ENCODE data around the gene TEX10. TPM values are rescaled to one million over a fixed set of nuclear protein-coding genes. Genes with fewer than 3 reads are reported as not detected.
"Not testable (repeated sequence)": the region's sequence is repeated elsewhere in the genome, so short reads cannot be mapped to it uniquely, and the experiment has no call there.

TEX10 gene
- total RNA-seq, 4 donors from 2014 or later, result 11.8 to 16.7 (median 14.8) TPM

DNA sequence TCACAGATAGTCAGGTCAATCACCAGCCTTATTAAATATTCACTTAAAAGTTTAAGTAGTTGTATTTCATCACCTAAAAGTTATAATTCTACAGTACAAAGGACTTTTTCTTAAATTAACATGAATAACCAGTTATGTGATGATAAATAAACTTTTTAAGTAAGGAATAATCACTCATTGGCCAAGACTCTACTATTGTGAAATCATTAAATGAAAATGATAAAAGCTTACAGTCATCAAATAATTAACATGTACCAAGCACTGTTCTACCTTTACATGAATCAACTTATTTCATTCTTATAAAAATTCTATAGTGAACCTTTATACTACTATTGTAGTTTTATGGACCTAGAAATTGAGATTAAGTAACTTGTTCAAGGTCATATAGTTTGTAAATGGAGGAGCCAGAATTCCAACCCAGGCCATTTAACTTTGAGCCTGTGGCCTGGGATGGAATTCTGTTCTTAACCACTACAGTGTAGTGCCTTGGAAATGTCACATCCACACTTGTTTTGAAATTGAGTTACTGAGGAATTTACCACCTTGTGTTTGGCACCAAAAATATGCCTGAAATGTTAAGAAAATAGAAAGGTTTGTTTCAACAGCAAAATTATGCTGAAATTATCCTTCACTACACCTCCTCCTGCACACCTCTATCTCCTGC lies 41.4 kb upstream of the TEX10 start:
- Histone ChIP-seq H3K4me3 (no peak overlapping the region), H3K27me3 (no peaks in the 10 kb centered on the region), H3K36me3 (peaks cover 0 to 15% (median 0%) of the 10 kb centered on the region in 3 donors), H3K27ac (no peak overlapping the region), H3K4me1 (no peaks in the 10 kb centered on the region), H3K9me3 (peaks cover 0 to 4% (median 0%) of the 10 kb centered on the region in 4 donors)
- TF ChIP-seq POLR2A (IDR thresholded peaks at IDR 0.05), result no peak
- TF ChIP-seq EP300 (IDR thresholded peaks at IDR 0.05), result no peak
- TF ChIP-seq, protein P1, sequence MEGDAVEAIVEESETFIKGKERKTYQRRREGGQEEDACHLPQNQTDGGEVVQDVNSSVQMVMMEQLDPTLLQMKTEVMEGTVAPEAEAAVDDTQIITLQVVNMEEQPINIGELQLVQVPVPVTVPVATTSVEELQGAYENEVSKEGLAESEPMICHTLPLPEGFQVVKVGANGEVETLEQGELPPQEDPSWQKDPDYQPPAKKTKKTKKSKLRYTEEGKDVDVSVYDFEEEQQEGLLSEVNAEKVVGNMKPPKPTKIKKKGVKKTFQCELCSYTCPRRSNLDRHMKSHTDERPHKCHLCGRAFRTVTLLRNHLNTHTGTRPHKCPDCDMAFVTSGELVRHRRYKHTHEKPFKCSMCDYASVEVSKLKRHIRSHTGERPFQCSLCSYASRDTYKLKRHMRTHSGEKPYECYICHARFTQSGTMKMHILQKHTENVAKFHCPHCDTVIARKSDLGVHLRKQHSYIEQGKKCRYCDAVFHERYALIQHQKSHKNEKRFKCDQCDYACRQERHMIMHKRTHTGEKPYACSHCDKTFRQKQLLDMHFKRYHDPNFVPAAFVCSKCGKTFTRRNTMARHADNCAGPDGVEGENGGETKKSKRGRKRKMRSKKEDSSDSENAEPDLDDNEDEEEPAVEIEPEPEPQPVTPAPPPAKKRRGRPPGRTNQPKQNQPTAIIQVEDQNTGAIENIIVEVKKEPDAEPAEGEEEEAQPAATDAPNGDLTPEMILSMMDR (IDR thresholded peaks at IDR 0.05), result no peak
- DNase-seq (ENCODE audit: low spot score in 2 of 2), result no peak

- H3K27ac ChIP-seq; H3K4me1 ChIP-seq; H3K4me3 ChIP-seq; H3K27me3 ChIP-seq; H3K9me3 ChIP-seq; DNase-seq (ENCODE audit: low spot score in 2 of 2): not testable (repeated sequence)
- H3K36me3 ChIP-seq, result peaks cover 0 to 15% (median 0%) of the 10 kb centered on the region in 3 donors
- WGBS, 2 donors, result 91 to 96% methylated on average over 6 to 7 of the region's 21 CpGs
Measured at GRCh38 chr9:100392989-100393388, 40.2 kb upstream of the TEX10 start.

- DNase-seq (ENCODE audit: low spot score in 2 of 2), result no peak
- Histone ChIP-seq H3K36me3 (peaks cover 0 to 5% (median 0%) of the 10 kb centered on the region in 3 donors), H3K27me3 (no peaks in the 10 kb centered on the region), H3K27ac (no peak overlapping the region), H3K4me1 (no peaks in the 10 kb centered on the region), H3K9me3 (peaks cover 0 to 15% (median 0%) of the 10 kb centered on the region in 4 donors), H3K4me3 (no peak overlapping the region)
- WGBS, 2 donors, result 74 to 75% methylated on average over 4 of the region's 4 CpGs
- TF ChIP-seq POLR2A (IDR thresholded peaks at IDR 0.05) (no peak), EP300 (IDR thresholded peaks at IDR 0.05) (no peak)
- TF ChIP-seq, protein P1 (IDR thresholded peaks at IDR 0.05), result no peak
Measured at GRCh38 chr9:100379862-100380261, 27.1 kb upstream of the TEX10 start.

GRCh38 chr9:100377015-100377414 lies 24.3 kb upstream of the TEX10 start:
- no peak overlapping the region for H3K27ac ChIP-seq
- 67 to 68% methylated on average over 5 of the region's 5 CpGs for WGBS, 2 donors
- TF ChIP-seq, protein P1 (IDR thresholded peaks at IDR 0.05), result no peak
- TF ChIP-seq POLR2A (IDR thresholded peaks at IDR 0.05), result no peak
- no peak for TF ChIP-seq EP300 (IDR thresholded peaks at IDR 0.05)
- H3K4me1 ChIP-seq, result no peaks in the 10 kb centered on the region
- no peaks in the 10 kb centered on the region for H3K9me3 ChIP-seq
- H3K4me3 ChIP-seq, result no peak overlapping the region
- H3K27me3 ChIP-seq, result no peaks in the 10 kb centered on the region
- DNase-seq (ENCODE audit: low spot score in 2 of 2), result no peak
- H3K36me3 ChIP-seq, result no peaks in the 10 kb centered on the region

GRCh38 chr9:100375658-100376057 lies 22.9 kb upstream of the TEX10 start:
- no peak for DNase-seq (ENCODE audit: low spot score in 2 of 2)
- WGBS, 2 donors, result 94 to 96% methylated on average over 5 of the region's 5 CpGs
- Histone ChIP-seq H3K4me3 (no peak overlapping the region), H3K36me3 (no peaks in the 10 kb centered on the region), H3K27ac (no peak overlapping the region), H3K27me3 (no peaks in the 10 kb centered on the region), H3K4me1 (no peaks in the 10 kb centered on the region), H3K9me3 (no peaks in the 10 kb centered on the region)
- no peak for TF ChIP-seq POLR2A (IDR thresholded peaks at IDR 0.05)
- TF ChIP-seq, protein P1 (IDR thresholded peaks at IDR 0.05), result no peak
- TF ChIP-seq EP300 (IDR thresholded peaks at IDR 0.05), result no peak
